Measurements from ENCODE around the gene LIMK1. TPM values are rescaled to one million over a fixed set of nuclear protein-coding genes. Genes with fewer than 3 reads are reported as not detected.

The LIMK1 gene
- total and polyA plus RNA-seq, 2 experiments from 2014 or later, result 13.0 to 96.5 TPM

GRCh38 chr7:74138945-74139843, 55.6 kb downstream of the LIMK1 start:
- Histone ChIP-seq H3K79me2 (replicated peaks; ENCODE audit: insufficient read depth) (no peaks in the 10 kb centered on the region), H2AFZ (no peak overlapping the region), H3K27me3 (ENCODE audit: insufficient read depth) (no peaks in the 10 kb centered on the region), H3K9me2 (ENCODE audit: insufficient read depth) (no peaks in the 10 kb centered on the region), H3K4me3 (peak overlapping the region; percentile 3; the same call in 1 of the 2 replicates), H3K27ac (ENCODE audit: low read depth) (0 out of 2 replicates have a peak overlapping the region, but pooled peaks have one; percentile 35), H4K20me1 (replicated peaks; ENCODE audit: insufficient read depth) (no peaks in the 10 kb centered on the region), H3K4me1 (ENCODE audit: insufficient read depth) (peaks cover 8% of the 10 kb centered on the region), H3F3A (replicated peaks; ENCODE audit: low read depth) (peaks cover 6% of the 10 kb centered on the region; the same call in 1 of the 2 replicates), H3K4me2 (peak overlapping the region; percentile 10; the same call in 1 of the 2 replicates), H3K36me3 (ENCODE audit: insufficient read depth) (no peaks in the 10 kb centered on the region)
- Mint-ChIP-seq H3K27me3 (ENCODE audit: insufficient read depth, low read depth, poor library complexity) (peaks cover 4% of the 10 kb centered on the region), H3K27ac (peak overlapping the region; percentile 9; the same call in 1 of the 2 replicates), H3K36me3 (ENCODE audit: low read depth) (peaks cover 9% of the 10 kb centered on the region), H3K4me3 (peak overlapping the region; percentile 41; the same call in 1 of the 3 replicates), H3K9me3 (peaks cover 18% of the 10 kb centered on the region; the same call in 2 of the 3 replicates), H3K4me1 (peaks cover 20% of the 10 kb centered on the region)
- peak; percentile 94 for ATAC-seq
- TF ChIP-seq, protein P1, sequence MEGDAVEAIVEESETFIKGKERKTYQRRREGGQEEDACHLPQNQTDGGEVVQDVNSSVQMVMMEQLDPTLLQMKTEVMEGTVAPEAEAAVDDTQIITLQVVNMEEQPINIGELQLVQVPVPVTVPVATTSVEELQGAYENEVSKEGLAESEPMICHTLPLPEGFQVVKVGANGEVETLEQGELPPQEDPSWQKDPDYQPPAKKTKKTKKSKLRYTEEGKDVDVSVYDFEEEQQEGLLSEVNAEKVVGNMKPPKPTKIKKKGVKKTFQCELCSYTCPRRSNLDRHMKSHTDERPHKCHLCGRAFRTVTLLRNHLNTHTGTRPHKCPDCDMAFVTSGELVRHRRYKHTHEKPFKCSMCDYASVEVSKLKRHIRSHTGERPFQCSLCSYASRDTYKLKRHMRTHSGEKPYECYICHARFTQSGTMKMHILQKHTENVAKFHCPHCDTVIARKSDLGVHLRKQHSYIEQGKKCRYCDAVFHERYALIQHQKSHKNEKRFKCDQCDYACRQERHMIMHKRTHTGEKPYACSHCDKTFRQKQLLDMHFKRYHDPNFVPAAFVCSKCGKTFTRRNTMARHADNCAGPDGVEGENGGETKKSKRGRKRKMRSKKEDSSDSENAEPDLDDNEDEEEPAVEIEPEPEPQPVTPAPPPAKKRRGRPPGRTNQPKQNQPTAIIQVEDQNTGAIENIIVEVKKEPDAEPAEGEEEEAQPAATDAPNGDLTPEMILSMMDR (conservative IDR thresholded peaks at IDR 0.05; ENCODE audit: low read depth in 2 of 2), result no peak
- peak; percentile 89 for DNase-seq (ENCODE audit: low spot score)

- no peak for ATAC-seq
Observed at GRCh38 chr7:74141705-74142104, 58.1 kb downstream of the LIMK1 start.

More at GRCh38 chr7:74141705-74142104, 58.1 kb downstream of the LIMK1 start:
- no peak overlapping the region for H3K4me3 Mint-ChIP-seq
- H3K27me3 Mint-ChIP-seq (ENCODE audit: insufficient read depth, low read depth, poor library complexity), result peaks cover 4% of the 10 kb centered on the region
- H3K27ac Mint-ChIP-seq, result 0 out of 2 replicates have a peak overlapping the region, but pooled peaks have one; percentile 36
- Histone ChIP-seq H3K79me2 (replicated peaks; ENCODE audit: insufficient read depth) (no peaks in the 10 kb centered on the region), H4K20me1 (replicated peaks; ENCODE audit: insufficient read depth) (no peaks in the 10 kb centered on the region), H3K4me3 (no peak overlapping the region), H3F3A (replicated peaks; ENCODE audit: low read depth) (peaks cover 6% of the 10 kb centered on the region; the same call in 1 of the 2 replicates), H3K4me2 (no peak overlapping the region), H3K9me2 (ENCODE audit: insufficient read depth) (no peaks in the 10 kb centered on the region), H3K27ac (ENCODE audit: low read depth) (no peak overlapping the region; the same call in 1 of the 2 replicates), H3K36me3 (ENCODE audit: insufficient read depth) (no peaks in the 10 kb centered on the region), H3K4me1 (ENCODE audit: insufficient read depth) (peaks cover 8% of the 10 kb centered on the region), H2AFZ (no peak overlapping the region), H3K27me3 (ENCODE audit: insufficient read depth) (no peaks in the 10 kb centered on the region)
- H3K4me1 Mint-ChIP-seq, result peaks cover 18% of the 10 kb centered on the region
- TF ChIP-seq POLR2AphosphoS5 (IDR thresholded peaks at IDR 0.05; ENCODE audit: low read depth), result no peak
- no peak for TF ChIP-seq STAT1 (IDR thresholded peaks at IDR 0.05; ENCODE audit: unreplicated experiment)
- no peak for TF ChIP-seq EZH2phosphoT487 (IDR thresholded peaks at IDR 0.05; ENCODE audit: unreplicated experiment)
- no peak for TF ChIP-seq JUNB (IDR thresholded peaks at IDR 0.05; ENCODE audit: unreplicated experiment)
- TF ChIP-seq, protein P1 (conservative IDR thresholded peaks at IDR 0.05; ENCODE audit: low read depth in 2 of 2), result no peak
- no peak for TF ChIP-seq NANOG (IDR thresholded peaks at IDR 0.05; ENCODE audit: borderline replicate concordance)
- TF ChIP-seq EZH2 (IDR thresholded peaks at IDR 0.05; ENCODE audit: low read depth, unreplicated experiment), result no peak
- no peak for TF ChIP-seq CREB1 (CRISPR knock-in tag; IDR thresholded peaks at IDR 0.05; ENCODE audit: low read depth)
- H3K36me3 Mint-ChIP-seq (ENCODE audit: low read depth), result peaks cover 21% of the 10 kb centered on the region
- peaks cover 37% of the 10 kb centered on the region for H3K9me3 Mint-ChIP-seq
- no peak for DNase-seq (ENCODE audit: low spot score)
